AG09319 (cell line): ENCODE measurements around the gene OTUD1.
"Not testable (repeated sequence)": the region's sequence is repeated elsewhere in the genome, so short reads cannot be mapped to it uniquely, and the experiment has no call there.

ENCODE experiments used
- DNase-seq: peaks from one replicate; pipeline ENCODE4 v3.0.0-alpha.2; 2010; ENCODE audit warnings: low read depth; ENCODE audit errors: extremely low read depth
- TF ChIP-seq, protein P1 (sequence below): IDR thresholded peaks from 2 replicates; pipeline ENCODE4 v1.5.1; 2011; ENCODE audit warnings: low read depth, mild to moderate bottlenecking, inconsistent platforms, low read length, moderate library complexity

OTUD1 gene

DNA sequence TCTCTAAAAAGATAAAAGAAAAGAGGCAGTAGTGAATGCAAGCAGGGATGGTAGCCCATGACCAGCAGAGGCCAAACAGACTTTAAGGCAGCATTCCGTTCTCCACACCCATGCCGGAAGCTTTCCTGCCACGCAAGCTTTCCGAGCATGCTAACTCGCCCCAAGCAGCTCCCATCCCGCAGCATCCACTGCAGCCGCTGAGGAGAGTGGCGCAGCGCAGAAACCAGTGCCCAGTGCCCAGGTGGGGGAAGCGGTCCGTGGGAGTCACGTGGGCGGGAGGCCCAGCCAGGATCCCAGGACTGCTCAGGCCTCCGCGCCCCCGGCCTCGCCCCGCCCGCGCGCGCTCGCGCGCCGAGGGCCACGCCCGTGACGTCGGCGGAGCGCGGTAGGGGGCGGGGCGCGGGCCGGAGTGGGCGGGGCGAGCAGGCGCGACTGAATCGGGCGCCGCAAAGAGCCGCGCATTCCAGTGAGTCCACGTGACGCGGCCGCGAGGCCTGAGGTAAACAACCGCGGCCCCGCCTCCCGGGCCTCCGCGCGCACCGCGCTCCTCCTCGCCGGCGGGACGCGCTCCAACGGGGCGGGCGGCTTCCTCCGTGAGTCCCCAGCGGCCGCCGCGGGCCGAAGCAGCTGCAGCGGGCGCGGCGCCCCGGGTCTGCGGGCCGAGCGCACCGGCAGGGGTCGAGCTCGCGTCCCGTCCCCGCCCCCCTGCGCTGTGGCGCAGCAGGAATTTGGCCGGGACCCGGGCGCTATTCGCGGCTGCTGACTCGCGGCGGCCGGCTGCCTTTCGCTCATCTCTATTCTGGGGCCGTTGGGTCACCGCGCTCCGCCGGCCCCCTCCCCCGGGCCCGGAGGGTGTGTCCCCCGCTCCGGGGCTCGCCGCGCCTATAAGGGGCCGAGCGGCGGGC is at the start of gene OTUD1:
Gene OTUD1, plus strand, starts transcription at position 529 of the 905 bp plus-strand sequence. CDS start 383 bp downstream, outside the sequence.
- peak; percentile 87 for DNase-seq
- TF ChIP-seq, protein P1, sequence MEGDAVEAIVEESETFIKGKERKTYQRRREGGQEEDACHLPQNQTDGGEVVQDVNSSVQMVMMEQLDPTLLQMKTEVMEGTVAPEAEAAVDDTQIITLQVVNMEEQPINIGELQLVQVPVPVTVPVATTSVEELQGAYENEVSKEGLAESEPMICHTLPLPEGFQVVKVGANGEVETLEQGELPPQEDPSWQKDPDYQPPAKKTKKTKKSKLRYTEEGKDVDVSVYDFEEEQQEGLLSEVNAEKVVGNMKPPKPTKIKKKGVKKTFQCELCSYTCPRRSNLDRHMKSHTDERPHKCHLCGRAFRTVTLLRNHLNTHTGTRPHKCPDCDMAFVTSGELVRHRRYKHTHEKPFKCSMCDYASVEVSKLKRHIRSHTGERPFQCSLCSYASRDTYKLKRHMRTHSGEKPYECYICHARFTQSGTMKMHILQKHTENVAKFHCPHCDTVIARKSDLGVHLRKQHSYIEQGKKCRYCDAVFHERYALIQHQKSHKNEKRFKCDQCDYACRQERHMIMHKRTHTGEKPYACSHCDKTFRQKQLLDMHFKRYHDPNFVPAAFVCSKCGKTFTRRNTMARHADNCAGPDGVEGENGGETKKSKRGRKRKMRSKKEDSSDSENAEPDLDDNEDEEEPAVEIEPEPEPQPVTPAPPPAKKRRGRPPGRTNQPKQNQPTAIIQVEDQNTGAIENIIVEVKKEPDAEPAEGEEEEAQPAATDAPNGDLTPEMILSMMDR, result no peak

DNA sequence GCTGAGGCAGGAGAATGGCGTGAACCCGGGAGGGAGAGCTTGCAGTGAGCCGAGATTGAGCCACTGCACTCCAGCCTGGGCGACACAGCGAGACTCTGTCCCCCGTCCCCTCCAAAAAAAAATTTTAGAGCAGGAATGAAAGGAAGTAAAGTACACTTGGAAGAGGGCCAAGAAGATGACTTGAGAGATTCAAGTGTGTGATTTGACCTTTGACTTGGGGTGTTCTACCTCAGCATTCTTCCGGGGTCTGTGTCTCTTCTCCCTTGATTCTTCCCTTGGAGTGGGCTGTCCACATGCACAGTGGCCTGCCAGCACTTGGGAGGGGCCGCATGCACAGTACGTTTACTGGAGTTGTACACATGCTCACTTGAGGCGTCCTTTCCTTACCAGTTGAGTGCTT is 48.5 kb upstream of the OTUD1 start:
- not testable (repeated sequence) for DNase-seq

- DNase-seq, result no peak
- TF ChIP-seq, protein P1, result no peak
Observed at GRCh38 chr10:23390809-23391208, 48.1 kb upstream of the OTUD1 start.

DNA sequence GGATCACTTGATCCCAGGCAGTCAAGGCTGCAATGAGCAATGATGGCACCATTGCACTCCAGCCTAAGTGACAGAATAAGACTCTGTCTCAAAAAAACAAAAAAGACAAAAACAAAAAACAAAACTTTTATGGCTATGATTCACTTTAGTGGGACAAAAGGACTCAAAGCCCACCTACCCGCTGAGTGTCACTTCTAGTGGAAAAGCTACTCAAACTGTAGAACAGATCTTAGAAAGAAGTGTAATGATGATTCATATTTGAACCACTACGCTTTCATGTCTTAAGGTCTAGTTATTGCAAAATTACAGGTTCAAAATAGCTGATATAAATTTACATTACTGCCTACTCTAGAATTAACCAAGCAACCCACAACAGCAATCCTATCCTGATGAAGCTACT is 47.1 kb upstream of the OTUD1 start:
- TF ChIP-seq, protein P1, result no peak
- DNase-seq, result no peak

GRCh38 chr10:23395017-23395416 is 43.9 kb upstream of the OTUD1 start:
- TF ChIP-seq, protein P1, result no peak
- no peak for DNase-seq

DNA sequence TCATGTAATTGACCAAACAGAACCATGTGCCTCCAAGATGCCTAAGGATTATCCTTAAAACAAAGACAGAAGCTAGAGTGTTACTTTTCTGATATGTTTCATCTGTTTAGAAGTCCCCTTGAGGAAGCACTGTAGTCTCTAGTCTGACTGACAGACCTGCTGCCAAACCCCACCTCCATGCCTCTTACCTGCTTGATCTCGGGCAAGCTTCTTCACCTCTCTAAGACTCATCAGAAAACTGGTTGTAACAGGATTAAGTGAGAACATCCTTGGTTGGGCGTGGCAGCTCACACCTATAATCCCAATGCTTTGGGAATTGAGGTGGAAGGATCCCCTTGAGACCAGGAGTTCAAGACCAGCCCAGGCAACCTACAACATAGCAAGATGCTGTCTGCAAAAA is 42.2 kb upstream of the OTUD1 start:
- TF ChIP-seq, protein P1, result no peak
- no peak for DNase-seq

GRCh38 chr10:23399701-23400144 is 39.2 kb upstream of the OTUD1 start:
- TF ChIP-seq, protein P1, result no peak
- no peak for DNase-seq
